Endothelial cell of umbilical vein (primary cell): ENCODE measurements around the gene ST3GAL4. TPM values are rescaled to one million over a fixed set of nuclear protein-coding genes. Genes with fewer than 3 reads are reported as not detected.
"Not testable (repeated sequence)": the region's sequence is repeated elsewhere in the genome, so short reads cannot be mapped to it uniquely, and the experiment has no call there.

Experiments
- BruUV-seq: library from RNA; stranded (reverse); fragments of 400-500 nt; replicated peaks from 2 replicates; lab custom pipeline; 2021; lab: Mats Ljungman, UMichigan
- CTCF ChIA-PET: fragments of 300-600, 350-600 bp; sonication (Branson Sonifier 250); formaldehyde crosslinking; loops from one replicate; lab custom pipeline; 2021; ENCODE audit warnings: antibody characterized with exemption, inconsistent platforms; lab: Charles Lee
- POLR2A ChIA-PET: fragments of 300-600, 350-600 bp; sonication (Branson Sonifier 250); formaldehyde crosslinking; loops from one replicate; lab custom pipeline; 2021; ENCODE audit warnings: antibody characterized with exemption, inconsistent platforms; lab: Charles Lee
- DNase-seq: peaks from one replicate; pipeline ENCODE4 v3.0.0-alpha.2; 2011; ENCODE audit warnings: low read depth, low spot score
- FAIRE-seq: peaks from 2 replicates; lab custom pipeline; 2011; peaks lifted over from hg19 to GRCh38; lab: Jason Lieb, UNC
- H2AFZ ChIP-seq: 2 replicates; pipeline ENCODE4 v1.6.0; 2012; ENCODE audit warnings: low read depth, low read length, control low read depth, inconsistent platforms
- H3K27ac ChIP-seq: 2 replicates; pipeline ENCODE4 v1.5.1; 2011; ENCODE audit warnings: low read depth, mild to moderate bottlenecking, control low read depth, low read length, moderate library complexity; ENCODE audit not compliant: insufficient read depth
- H3K27me3 ChIP-seq, 2 experiments: 2 replicates each; pipeline versions ENCODE4 v1.6.0 to v1.6.1; 2011; ENCODE audit warnings: low read length in 2 of 2, mixed read lengths in 1 of 2; ENCODE audit not compliant: control insufficient read depth in 2 of 2, insufficient read depth in 2 of 2
- H3K36me3 ChIP-seq, 2 experiments: 2 replicates in 1 of 2; 3 replicates in 1 of 2; pipeline ENCODE4 v1.5.1; 2011; ENCODE audit warnings: low read length in 2 of 2, mild to moderate bottlenecking in 1 of 2, moderate library complexity in 1 of 2; ENCODE audit not compliant: control insufficient read depth in 2 of 2, insufficient read depth in 2 of 2; ENCODE audit errors: extremely low read depth in 1 of 2
- H3K4me1 ChIP-seq: 3 replicates; pipeline ENCODE4 v1.5.1; 2011; ENCODE audit warnings: mild to moderate bottlenecking, low read length; ENCODE audit not compliant: control insufficient read depth, insufficient read depth; ENCODE audit errors: extremely low read depth
- H3K4me2 ChIP-seq: 2 replicates; pipeline ENCODE4 v1.6.1; 2011; ENCODE audit warnings: low read length, control low read depth, mixed read lengths; ENCODE audit not compliant: insufficient read depth
- H3K4me3 ChIP-seq, 3 experiments: fragments of 200-600 bp in 1 of 3; sonication (generic), shearing (Covaris generic) in 1 of 3; replicated peaks in 1 of 3; 2 replicates each; pipeline ENCODE4 v1.5.1; 2011 to 2016; ENCODE audit warnings: control low read depth in 3 of 3, low read length in 3 of 3, mild to moderate bottlenecking in 2 of 3, inconsistent platforms in 1 of 3, low read depth in 1 of 3, moderate library complexity in 1 of 3; ENCODE audit not compliant: insufficient read depth in 1 of 3
- H3K79me2 ChIP-seq: 2 replicates; pipeline ENCODE4 v1.6.0; 2012; ENCODE audit warnings: low read length, inconsistent platforms; ENCODE audit not compliant: control insufficient read depth, insufficient read depth
- H3K9ac ChIP-seq: replicated peaks from 2 replicates; pipeline ENCODE3; 2011; ENCODE audit warnings: low read length, control low read depth; ENCODE audit not compliant: insufficient read depth; ENCODE audit errors: extremely low read depth
- H3K9me1 ChIP-seq: replicated peaks from 3 replicates; pipeline ENCODE4 v1.6.0; 2011; ENCODE audit warnings: mild to moderate bottlenecking, low read length; ENCODE audit not compliant: control insufficient read depth, insufficient read depth; ENCODE audit errors: extremely low read depth
- H3K9me3 ChIP-seq: replicated peaks from 2 replicates; pipeline ENCODE4 v1.5.1; 2012; ENCODE audit warnings: low read length, inconsistent platforms; ENCODE audit not compliant: control insufficient read depth, insufficient read depth
- H4K20me1 ChIP-seq: replicated peaks from 2 replicates; pipeline ENCODE3; 2011; ENCODE audit warnings: mild to moderate bottlenecking, low read length; ENCODE audit not compliant: control insufficient read depth, insufficient read depth; ENCODE audit errors: extremely low read depth
- FOS ChIP-seq: IDR thresholded peaks from 2 replicates; pipeline ENCODE4 v1.6.1; 2011; ENCODE audit warnings: mild to moderate bottlenecking, low read length, moderate library complexity, borderline replicate concordance; ENCODE audit not compliant: insufficient read depth
- GATA2 ChIP-seq: IDR thresholded peaks from 2 replicates; pipeline ENCODE4 v1.7.0; 2011; ENCODE audit warnings: low read depth, mild to moderate bottlenecking, moderate library complexity, mixed read lengths, low read length; ENCODE audit not compliant: insufficient read length, insufficient read depth
- JUN ChIP-seq: IDR thresholded peaks from 2 replicates; pipeline ENCODE4 v1.6.1; 2011; ENCODE audit warnings: borderline replicate concordance, low read depth; ENCODE audit not compliant: insufficient read length, insufficient read depth
- MYC ChIP-seq: IDR thresholded peaks from one replicate; pipeline ENCODE4 v1.6.1; 2011; ENCODE audit warnings: mild to moderate bottlenecking, low read depth, low read length
- POLR2A ChIP-seq: IDR thresholded peaks from 2 replicates; pipeline ENCODE4 v1.6.1; 2012; ENCODE audit warnings: low read depth, mild to moderate bottlenecking, control low read depth, low read length
- POLR2AphosphoS5 ChIP-seq: IDR thresholded peaks from 2 replicates; pipeline ENCODE4 v1.6.1; 2012; ENCODE audit warnings: low read depth, mild to moderate bottlenecking, control low read depth, low read length, moderate library complexity; ENCODE audit not compliant: insufficient read depth
- dilution Hi-C: fragments of 300-500 bp; cut with MboI; formaldehyde crosslinking; loops from one replicate; pipeline ENCODE4 v1.15.0; 2019; ENCODE audit warnings: low sequenced_read_pairs; ENCODE audit not compliant: extremely low pct_ligation_motif_present
- intact Hi-C: fragments of 100-400 bp; cut with micrococcal nuclease; formaldehyde crosslinking; loops from one replicate; pipeline ENCODE4 v1.10.0; 2022
- polyA plus RNA-seq, 4 experiments: library from polyadenylated mRNA; depleted of rRNA in 3 of 4; stranded (reverse) in 3 of 4; unstranded in 1 of 4; fragments of >200 nt; gene quantifications; 2 replicates each; pipeline versions ENCODE4 v1.2.1 to v1.2.3, GENCODE V29; 2011 to 2012; ENCODE audit warnings: missing spikeins in 1 of 4
- total RNA-seq: library from RNA; stranded (reverse); gene quantifications from 2 replicates; pipeline ENCODE4 v1.2.3, GENCODE V29; 2021
- TF ChIP-seq, protein P1 (sequence below): IDR thresholded peaks from 2 replicates; pipeline ENCODE4 v1.6.1; 2011; ENCODE audit not compliant: insufficient read depth, insufficient read length
- TF ChIP-seq, protein P2 (sequence below), 2 donors: IDR thresholded peaks; 1 replicate in 1 of 2; 2 replicates in 1 of 2; pipeline ENCODE4 v1.5.1; 2011; ENCODE audit warnings: low read length in 2 of 2, mild to moderate bottlenecking in 2 of 2, moderate library complexity in 2 of 2, control low read depth in 1 of 2, inconsistent platforms in 1 of 2, low read depth in 1 of 2; ENCODE audit not compliant: insufficient read depth in 1 of 2; ENCODE audit errors: extremely low read depth in 1 of 2

The ST3GAL4 gene
- total and polyA plus RNA-seq, 2 donors (not counting 3 experiments of a cell fraction or from before 2014, with no cell fraction given): 17.7 to 19.4 TPM

DNA sequence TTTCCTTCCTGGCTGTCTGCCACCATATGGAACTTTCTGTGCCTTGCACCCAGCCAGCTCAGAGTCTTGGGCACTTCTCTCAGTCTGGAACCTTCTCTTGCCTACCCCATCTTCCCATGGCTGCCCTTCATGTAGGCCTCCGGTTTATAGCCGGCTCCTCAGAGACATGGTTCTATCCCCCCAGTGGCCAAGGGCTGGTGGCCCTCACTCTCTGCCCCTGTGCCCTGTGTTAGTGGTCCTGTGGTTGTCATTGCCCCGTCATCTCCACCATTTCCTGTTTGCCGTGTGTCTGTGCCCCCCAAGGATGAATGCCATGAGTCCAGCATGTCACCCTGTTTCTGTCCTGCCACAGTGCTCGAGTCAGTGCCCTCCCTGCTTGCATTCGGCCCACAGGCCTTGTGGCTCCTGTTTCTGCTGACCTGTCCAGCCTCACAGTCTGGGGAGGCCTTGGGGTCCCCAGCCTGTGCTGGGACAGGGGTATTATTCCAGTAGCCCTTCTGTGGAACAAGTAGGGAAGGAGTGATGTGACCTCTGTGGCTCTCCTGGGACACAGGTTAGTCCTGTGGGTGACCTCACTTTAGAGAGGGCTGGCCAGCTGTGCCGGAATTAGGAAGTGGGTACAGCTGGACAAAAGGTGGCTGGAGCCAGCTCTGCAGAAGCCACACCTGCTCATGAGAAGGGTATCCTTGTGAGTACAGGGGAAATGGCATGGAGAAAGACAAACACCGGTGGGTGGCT, 30.7 kb downstream of the ST3GAL4 start:
- BruUV-seq: no TSS peak
- no peak for FAIRE-seq

DNA sequence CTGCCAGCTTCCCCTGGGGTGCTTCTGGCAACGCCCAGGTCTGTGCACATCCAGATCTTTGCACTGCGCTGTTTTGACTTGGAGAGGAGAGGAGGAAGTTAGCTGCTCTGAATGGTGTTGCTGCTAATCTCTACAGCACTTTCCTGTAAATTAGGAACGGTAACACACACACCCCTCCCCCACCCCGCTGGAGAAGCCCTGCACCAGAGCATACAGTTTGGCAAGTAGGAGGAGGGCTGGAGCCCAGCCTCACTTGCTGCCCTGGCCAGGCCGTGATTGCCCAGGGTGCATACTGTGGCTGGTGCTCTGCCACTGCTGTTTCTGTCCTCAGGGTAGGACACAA, 31.2 kb downstream of the ST3GAL4 start:
- not testable (repeated sequence) for H3K27ac ChIP-seq, BruUV-seq, H3K9ac ChIP-seq

More for the DNA sequence above, 30.7 kb downstream of the ST3GAL4 start:
- intact Hi-C loops (no loop called here), dilution Hi-C loops (no loop called here)
- no peak for DNase-seq
- no peak for TF ChIP-seq POLR2A
- TF ChIP-seq JUN: no peak
- no peak for TF ChIP-seq FOS
- no peak for TF ChIP-seq GATA2
- TF ChIP-seq, protein P1, sequence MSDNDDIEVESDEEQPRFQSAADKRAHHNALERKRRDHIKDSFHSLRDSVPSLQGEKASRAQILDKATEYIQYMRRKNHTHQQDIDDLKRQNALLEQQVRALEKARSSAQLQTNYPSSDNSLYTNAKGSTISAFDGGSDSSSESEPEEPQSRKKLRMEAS: no peak
- TF ChIP-seq POLR2AphosphoS5: no peak
- TF ChIP-seq, protein P2, sequence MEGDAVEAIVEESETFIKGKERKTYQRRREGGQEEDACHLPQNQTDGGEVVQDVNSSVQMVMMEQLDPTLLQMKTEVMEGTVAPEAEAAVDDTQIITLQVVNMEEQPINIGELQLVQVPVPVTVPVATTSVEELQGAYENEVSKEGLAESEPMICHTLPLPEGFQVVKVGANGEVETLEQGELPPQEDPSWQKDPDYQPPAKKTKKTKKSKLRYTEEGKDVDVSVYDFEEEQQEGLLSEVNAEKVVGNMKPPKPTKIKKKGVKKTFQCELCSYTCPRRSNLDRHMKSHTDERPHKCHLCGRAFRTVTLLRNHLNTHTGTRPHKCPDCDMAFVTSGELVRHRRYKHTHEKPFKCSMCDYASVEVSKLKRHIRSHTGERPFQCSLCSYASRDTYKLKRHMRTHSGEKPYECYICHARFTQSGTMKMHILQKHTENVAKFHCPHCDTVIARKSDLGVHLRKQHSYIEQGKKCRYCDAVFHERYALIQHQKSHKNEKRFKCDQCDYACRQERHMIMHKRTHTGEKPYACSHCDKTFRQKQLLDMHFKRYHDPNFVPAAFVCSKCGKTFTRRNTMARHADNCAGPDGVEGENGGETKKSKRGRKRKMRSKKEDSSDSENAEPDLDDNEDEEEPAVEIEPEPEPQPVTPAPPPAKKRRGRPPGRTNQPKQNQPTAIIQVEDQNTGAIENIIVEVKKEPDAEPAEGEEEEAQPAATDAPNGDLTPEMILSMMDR (IDR thresholded peaks at IDR 0.05; ENCODE audit: extremely low read depth in 1 of 2, insufficient read depth in 1 of 2, low read depth in 1 of 2, low read length in 2 of 2): no peak
- TF ChIP-seq MYC: no peak
- H3K36me3 ChIP-seq: no peaks in the 10 kb centered on the region
- H3K79me2 ChIP-seq: no peaks in the 10 kb centered on the region
- CTCF ChIA-PET: interaction anchor here (0.7 to 0.9 kb wide), 2 partner anchors 75 to 95 kb away, joined by 3 read pairs; no protein-coding TSS in a partner anchor
- H3K4me1 ChIP-seq: no peaks in the 10 kb centered on the region
- POLR2A ChIA-PET: no interaction called here
- H2AFZ ChIP-seq: no peak overlapping the region
- H3K9me1 ChIP-seq: no peaks in the 10 kb centered on the region
- no peaks in the 10 kb centered on the region for H3K9me3 ChIP-seq
- H3K27me3 ChIP-seq: no peaks in the 10 kb centered on the region
- H3K9ac ChIP-seq: no peak overlapping the region
- H4K20me1 ChIP-seq: no peaks in the 10 kb centered on the region
- H3K4me2 ChIP-seq: no peak overlapping the region
- H3K4me3 ChIP-seq: no peak overlapping the region
- no peak overlapping the region for H3K27ac ChIP-seq

More for the DNA sequence above, 31.2 kb downstream of the ST3GAL4 start:
- CTCF ChIA-PET: interaction anchor here (1.2 kb wide), 1 partner anchor 77 kb away, joined by 4 read pairs; no protein-coding TSS in a partner anchor
- H3K4me3 ChIP-seq, H3K4me2 ChIP-seq, intact Hi-C loops, DNase-seq, dilution Hi-C loops, H2AFZ ChIP-seq, FAIRE-seq, H3K9me1 ChIP-seq, H3K27me3 ChIP-seq, H3K36me3 ChIP-seq, POLR2A ChIA-PET, H3K79me2 ChIP-seq, H3K9me3 ChIP-seq, H3K4me1 ChIP-seq, H4K20me1 ChIP-seq: not testable (repeated sequence)
